ENCODE data around the gene KIR3DL2.

- TF ChIP-seq POLR2AphosphoS5 (IDR thresholded peaks at IDR 0.05), result no peak
- TF ChIP-seq EP300 (IDR thresholded peaks at IDR 0.05), result no peak
- no peak for TF ChIP-seq POLR2A (IDR thresholded peaks at IDR 0.05)
- TF ChIP-seq, protein P1, sequence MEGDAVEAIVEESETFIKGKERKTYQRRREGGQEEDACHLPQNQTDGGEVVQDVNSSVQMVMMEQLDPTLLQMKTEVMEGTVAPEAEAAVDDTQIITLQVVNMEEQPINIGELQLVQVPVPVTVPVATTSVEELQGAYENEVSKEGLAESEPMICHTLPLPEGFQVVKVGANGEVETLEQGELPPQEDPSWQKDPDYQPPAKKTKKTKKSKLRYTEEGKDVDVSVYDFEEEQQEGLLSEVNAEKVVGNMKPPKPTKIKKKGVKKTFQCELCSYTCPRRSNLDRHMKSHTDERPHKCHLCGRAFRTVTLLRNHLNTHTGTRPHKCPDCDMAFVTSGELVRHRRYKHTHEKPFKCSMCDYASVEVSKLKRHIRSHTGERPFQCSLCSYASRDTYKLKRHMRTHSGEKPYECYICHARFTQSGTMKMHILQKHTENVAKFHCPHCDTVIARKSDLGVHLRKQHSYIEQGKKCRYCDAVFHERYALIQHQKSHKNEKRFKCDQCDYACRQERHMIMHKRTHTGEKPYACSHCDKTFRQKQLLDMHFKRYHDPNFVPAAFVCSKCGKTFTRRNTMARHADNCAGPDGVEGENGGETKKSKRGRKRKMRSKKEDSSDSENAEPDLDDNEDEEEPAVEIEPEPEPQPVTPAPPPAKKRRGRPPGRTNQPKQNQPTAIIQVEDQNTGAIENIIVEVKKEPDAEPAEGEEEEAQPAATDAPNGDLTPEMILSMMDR (IDR thresholded peaks at IDR 0.05), result no peak
These were observed 27.2 kb downstream of the KIR3DL2 start for GRCh38 chr19:54877471-54877870.

All from upper lobe of left lung (tissue), 4 donors.